GM19455 (cell line): Measurements from ENCODE around the gene STK33.

ENCODE experiments used
- ATAC-seq: cut with Tn5 transposase; IDR thresholded peaks from one replicate; pipeline ENCODE4 v1.9.1; 2021; ENCODE audit not compliant: unreplicated experiment

STK33 gene

DNA sequence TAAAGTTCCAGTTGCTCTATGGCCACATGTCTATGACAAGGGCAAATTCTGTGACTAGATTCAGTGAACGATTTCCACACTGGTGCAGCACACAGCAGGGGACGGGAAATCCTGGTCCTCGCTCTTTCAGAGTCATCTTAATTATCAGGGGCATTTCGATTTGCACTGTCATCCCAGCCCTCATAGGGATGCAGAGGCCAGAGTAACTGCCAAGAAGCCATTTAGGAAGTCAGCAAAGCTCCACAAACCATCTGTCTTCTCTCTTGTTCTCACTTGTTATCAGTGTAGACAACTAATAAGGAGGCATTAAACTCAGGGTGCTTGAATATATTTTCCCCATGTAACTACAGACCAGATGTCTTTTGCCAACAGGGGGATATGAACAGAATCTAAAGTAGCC is 151.7 kb downstream of the STK33 start:
- ATAC-seq = no peak

DNA sequence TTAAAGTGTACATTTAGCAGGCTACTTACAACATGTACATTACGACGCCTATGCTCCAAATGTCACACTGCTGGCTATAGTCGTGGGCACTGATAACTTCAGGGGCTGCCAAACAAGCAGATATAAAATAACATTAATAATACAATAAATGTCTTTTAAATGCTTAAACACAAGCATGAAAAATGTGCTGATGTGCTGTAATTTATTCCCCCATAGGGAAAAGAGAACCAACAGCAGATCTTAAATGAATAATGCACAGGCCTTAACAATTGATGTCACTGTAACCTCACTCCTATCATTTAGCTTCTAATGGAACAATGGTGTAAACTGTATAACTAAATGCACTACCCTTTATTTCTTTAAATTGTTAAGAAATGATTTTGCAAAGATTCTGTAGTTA is 153.4 kb downstream of the STK33 start:
- no peak for ATAC-seq

- ATAC-seq = no peak
These were observed 164.5 kb downstream of the STK33 start for GRCh38 chr11:8429483-8429882.

DNA sequence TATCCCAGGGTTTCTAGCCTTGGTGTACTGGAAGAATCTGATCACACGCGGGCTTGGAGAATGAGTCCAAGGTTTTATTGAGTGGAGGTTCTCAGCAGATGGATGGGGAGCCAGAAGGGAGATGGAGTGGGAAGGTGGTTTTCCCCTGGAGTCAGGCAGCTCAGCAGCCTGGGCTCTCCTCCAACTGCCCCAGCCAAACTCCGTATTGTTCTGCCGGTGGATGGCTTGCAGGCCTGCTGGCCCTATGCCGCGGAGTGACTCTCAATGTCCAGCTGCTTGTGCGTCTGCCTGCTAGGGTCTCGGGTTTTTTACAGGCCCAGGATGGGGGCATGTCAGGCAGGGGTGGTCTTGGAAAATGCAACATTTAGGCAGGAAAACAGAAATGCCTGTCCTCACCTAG is 168.0 kb downstream of the STK33 start:
- ATAC-seq = no peak

- ATAC-seq = no peak
These were observed 178.8 kb downstream of the STK33 start for GRCh38 chr11:8415195-8415594.

DNA sequence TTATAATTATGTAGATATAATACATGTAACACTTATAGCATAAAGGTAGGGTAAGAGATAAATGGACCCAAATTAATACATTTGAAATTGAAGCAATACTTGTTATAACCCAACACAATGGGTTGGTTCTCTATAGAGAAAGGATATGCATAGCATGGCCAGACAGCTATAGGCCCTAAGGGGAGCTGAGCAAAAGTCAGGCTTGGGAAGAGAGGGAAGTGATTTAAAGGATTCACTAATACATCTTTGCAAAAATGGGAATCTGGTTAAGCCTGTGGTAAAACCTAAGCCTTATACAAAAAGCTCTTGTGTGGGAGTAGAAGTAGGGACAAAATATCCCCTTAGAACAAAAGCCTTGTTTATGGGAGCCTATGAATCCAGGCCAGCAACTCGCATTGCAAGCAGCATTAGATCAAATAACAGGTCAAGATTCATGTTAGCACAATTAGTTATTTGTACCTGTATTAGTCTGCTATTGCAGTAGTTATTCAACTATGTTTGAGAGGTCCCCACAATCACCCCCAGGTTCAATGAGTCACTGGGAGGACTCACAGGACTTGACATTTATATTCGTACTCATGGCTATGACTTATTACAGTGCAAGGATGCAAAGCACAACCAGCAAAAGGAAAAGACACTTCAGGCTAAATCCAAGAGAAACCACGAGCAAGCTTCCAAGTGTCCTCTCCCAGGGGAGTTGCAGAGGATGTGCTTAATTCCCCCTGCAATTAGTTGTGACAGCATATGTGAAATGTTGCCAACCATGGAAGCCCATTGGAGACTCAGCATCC is 185.7 kb downstream of the STK33 start:
- no peak for ATAC-seq

- no peak for ATAC-seq
These were observed 190.7 kb downstream of the STK33 start for GRCh38 chr11:8403310-8403709.

- no peak for ATAC-seq
These were observed 201.1 kb downstream of the STK33 start for GRCh38 chr11:8392886-8393285.

- ATAC-seq = no peak
These were observed 201.9 kb downstream of the STK33 start for GRCh38 chr11:8392166-8392565.

DNA sequence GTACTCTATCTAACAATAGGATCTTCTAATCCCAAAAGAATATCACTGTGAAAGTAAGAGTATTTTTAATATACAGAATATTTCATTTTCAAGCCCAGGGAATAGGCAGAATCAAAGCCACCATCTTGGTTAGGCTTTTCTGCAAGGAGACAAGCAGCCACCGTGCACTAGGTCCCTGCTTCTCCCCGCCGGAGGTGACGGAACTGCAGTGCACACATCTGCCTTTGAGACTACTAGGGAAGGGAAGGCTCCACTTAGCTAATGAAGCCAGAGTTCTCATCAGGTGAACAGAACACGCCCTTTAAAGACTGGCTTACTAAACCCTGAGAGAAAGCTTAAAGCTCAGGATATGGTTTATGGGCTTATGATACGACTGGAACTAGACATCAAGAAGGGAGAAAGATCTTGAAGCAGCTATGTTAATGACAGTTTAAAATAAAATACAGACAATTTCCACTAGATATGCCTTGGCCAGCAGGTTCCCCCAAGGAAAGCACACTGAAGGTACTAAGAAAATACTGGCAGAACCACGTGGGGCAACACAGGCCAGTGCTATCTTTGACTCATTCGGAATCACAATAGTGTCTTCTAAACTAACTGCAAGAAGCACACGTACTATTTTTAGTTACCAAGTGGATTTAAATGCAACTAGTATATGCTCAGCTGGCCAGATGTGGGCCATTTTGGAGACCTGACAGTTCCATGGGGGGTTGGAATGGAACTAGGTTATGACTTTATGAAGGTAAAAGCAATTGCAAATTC is 203.0 kb downstream of the STK33 start:
- no peak for ATAC-seq

DNA sequence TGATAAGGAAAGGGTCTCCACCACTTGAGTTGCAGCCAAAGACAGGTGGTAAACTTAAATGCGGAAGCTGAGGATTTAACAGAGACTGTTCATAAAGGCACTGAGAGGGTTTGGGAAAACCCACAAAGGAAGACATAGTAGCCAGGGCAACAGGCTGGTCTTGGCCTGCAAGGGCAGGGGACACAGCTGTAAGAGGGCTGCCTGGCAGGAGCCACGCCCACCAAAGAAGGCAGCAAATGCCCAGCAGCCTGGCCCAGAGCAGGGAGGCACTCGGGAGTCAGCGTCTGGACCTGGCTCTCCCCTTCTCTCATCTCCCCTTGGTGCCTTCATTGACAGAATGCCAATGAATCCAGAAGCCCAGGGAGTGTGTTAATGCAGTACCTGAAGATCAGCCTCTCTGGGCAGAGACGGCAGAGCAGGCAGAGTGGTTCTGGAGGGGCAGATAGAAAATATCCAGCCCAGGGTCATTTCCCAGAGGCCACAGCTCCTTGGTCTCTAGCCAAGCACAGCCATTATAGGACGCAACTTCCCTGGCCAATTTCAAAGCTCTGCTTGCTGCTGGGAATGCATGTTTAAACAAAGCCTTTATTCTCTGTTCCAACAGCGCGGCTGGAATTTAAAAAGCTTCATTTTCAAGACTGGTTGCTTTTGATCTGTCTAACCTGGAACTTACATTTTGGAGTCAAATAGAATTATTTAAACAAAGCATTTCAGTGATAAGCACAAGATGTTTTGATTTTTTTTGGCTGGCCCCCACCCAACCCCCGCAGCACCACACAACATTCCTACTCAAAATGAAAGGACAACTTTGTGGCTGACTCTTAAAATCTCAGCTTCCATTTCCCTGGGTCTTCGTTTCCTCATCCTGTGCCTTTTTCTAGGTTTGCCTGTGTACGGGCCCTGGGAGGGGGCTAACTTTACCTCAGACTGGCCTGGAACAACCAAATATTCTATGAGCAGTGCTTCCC is 204.7 kb downstream of the STK33 start:
- no peak for ATAC-seq

DNA sequence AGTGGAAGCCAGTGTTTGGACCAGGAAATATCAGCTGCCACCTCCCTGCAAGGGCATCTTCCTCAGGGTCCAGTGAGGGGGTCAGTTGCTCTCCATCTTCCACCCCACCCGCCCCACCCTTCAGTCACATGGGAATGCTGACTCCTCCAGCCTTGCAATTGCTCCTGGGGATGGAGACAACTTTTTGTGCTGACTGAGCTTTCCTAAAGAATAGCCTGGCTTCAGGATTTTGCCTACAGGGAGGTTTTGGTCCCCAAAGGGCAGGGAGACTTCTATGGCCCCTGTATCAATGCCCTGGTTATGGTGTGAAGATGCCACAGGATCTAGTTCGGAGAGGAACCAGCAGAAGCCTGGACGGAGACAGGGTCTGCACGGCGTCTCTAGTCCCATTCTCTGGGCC is 206.3 kb downstream of the STK33 start:
- ATAC-seq = no peak

DNA sequence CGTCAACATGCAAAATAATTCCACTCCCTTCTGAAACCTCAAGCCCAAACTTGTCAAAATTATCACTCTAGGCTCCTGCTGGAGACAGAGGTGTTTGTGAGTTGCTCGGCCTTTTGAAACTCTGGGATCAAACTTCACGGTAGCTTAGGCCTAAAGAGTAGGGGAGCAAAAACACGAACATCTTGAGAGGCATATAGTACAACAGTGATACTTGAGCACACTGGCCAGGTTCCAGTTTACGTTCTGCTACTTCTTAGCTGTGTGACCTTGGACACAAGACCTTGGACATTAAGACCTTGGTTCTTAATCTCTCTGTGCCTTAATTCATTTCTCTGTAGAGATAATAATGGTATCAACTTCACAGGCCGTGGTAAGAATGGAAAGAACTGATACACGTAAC is 206.9 kb downstream of the STK33 start:
- no peak for ATAC-seq

GRCh38 chr11:8386134-8386864 is 207.7 kb downstream of the STK33 start:
- ATAC-seq = no peak

GRCh38 chr11:8384199-8384821 is 209.7 kb downstream of the STK33 start:
- ATAC-seq = no peak

GRCh38 chr11:8383627-8384026 is 210.4 kb downstream of the STK33 start:
- no peak for ATAC-seq

GRCh38 chr11:8383227-8383626 is 210.8 kb downstream of the STK33 start:
- ATAC-seq = no peak

DNA sequence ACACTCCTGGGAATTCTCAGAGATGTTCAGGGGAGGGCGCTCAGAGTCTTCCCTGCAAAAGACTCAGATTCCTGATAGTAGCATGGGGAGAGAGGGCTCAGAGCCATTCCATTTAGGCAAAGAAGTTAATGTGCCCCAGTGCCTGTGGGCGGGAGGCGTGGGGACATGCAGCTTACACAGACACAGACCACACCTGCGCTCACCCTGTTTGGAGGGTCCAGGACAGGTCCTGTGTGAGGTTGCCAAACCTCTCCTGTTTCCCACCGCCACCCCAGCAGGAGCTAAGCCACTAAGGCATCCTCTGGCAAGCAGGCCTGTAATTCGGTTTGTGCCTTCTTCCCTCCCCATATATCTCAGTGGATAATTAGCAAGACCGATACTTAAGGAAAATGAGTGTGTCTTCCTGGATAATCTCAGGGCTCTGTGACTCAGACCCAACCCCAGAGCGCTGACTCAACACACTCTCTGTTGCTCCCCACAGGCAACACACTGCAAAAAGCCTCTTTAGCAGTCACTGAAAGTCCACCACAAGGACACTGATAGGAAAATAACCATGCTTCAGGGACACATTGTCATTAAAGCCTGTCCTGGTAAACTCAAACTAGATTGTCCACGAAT is 211.5 kb downstream of the STK33 start:
- no peak for ATAC-seq

- no peak for ATAC-seq
These were observed 212.1 kb downstream of the STK33 start for GRCh38 chr11:8381871-8382396.

GRCh38 chr11:8381343-8381742 is 212.7 kb downstream of the STK33 start:
- ATAC-seq = no peak
